RWPE1 (cell line): Measurements from ENCODE around the gene TRAF7.

ENCODE experiments used
- CTCF ChIA-PET: fragments of 350-600 bp; sonication (Branson Sonifier 250); formaldehyde crosslinking; extraction: SDS; loops from one replicate; lab custom pipeline; 2021; lab: Yijun Ruan, JAX
- POLR2A ChIA-PET: fragments of 400-600 bp; formaldehyde crosslinking; extraction: SDS; loops from one replicate; lab custom pipeline; 2020; ENCODE audit warnings: antibody characterized with exemption; ENCODE audit not compliant: low non-redundant PET; lab: Yijun Ruan, JAX
- DNase-seq: peaks from one replicate; pipeline ENCODE4 v3.0.0; 2012; ENCODE audit warnings: low spot score
- H3K27ac ChIP-seq: fragments of 450-650 bp; 2 replicates; pipeline ENCODE4 v1.5.1; 2017
- TF ChIP-seq, protein P1 (sequence below): fragments of 450-650 bp; conservative IDR thresholded peaks from 2 replicates; pipeline ENCODE4 v1.5.1; 2017; ENCODE audit warnings: low read depth, mild to moderate bottlenecking

The TRAF7 gene

GRCh38 chr16:2143878-2144485 lies 11.6 kb upstream of the TRAF7 start:
- ChIA-PET CTCF (interaction anchor here (0.8 kb wide), 1 partner anchor 23 kb away, joined by 4 read pairs; no protein-coding TSS in a partner anchor), POLR2A (interaction anchor here (0.5 kb wide), 1 partner anchor 245 kb away, joined by 3 read pairs; no protein-coding TSS in a partner anchor)
- TF ChIP-seq, protein P1, sequence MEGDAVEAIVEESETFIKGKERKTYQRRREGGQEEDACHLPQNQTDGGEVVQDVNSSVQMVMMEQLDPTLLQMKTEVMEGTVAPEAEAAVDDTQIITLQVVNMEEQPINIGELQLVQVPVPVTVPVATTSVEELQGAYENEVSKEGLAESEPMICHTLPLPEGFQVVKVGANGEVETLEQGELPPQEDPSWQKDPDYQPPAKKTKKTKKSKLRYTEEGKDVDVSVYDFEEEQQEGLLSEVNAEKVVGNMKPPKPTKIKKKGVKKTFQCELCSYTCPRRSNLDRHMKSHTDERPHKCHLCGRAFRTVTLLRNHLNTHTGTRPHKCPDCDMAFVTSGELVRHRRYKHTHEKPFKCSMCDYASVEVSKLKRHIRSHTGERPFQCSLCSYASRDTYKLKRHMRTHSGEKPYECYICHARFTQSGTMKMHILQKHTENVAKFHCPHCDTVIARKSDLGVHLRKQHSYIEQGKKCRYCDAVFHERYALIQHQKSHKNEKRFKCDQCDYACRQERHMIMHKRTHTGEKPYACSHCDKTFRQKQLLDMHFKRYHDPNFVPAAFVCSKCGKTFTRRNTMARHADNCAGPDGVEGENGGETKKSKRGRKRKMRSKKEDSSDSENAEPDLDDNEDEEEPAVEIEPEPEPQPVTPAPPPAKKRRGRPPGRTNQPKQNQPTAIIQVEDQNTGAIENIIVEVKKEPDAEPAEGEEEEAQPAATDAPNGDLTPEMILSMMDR = no peak
- H3K27ac ChIP-seq = peak overlapping the region; percentile 8
- DNase-seq = no peak

- CTCF ChIA-PET = interaction anchor here (0.6 to 1.4 kb wide), 2 partner anchors 116 to 123 kb away, joined by 3 to 6 read pairs; no protein-coding TSS in a partner anchor
- POLR2A ChIA-PET = no interaction called here
- DNase-seq = no peak
- peak overlapping the region; percentile 100 for H3K27ac ChIP-seq
- TF ChIP-seq, protein P1 = no peak
Measured at GRCh38 chr16:2145843-2146242, 9.7 kb upstream of the TRAF7 start.

DNA sequence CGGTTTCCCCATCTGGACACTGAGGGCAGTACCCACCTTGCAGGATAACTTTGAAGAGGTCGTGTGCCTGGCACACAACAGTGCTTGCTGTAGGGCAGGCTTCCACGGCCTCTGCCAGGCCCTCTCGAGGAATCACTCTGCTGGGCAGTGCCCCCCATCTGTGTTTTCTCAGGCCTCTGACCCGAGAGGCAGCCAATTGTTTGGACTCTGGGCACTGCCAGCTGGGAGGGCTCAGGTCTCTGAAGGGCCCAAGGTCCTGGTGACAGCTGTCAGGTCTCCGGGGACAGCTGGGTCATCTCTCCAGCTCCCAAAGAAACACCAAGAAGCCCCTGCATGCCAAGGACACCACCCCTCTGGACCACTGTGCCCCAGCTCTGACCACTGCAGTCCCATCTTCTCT lies 8.2 kb upstream of the TRAF7 start:
- H3K27ac ChIP-seq = peak overlapping the region; percentile 100
- TF ChIP-seq, protein P1 = no peak
- CTCF ChIA-PET = interaction anchor here (1.4 kb wide), 1 partner anchor 125 kb away, joined by 6 read pairs; no protein-coding TSS in a partner anchor
- POLR2A ChIA-PET = no interaction called here
- DNase-seq = no peak

DNA sequence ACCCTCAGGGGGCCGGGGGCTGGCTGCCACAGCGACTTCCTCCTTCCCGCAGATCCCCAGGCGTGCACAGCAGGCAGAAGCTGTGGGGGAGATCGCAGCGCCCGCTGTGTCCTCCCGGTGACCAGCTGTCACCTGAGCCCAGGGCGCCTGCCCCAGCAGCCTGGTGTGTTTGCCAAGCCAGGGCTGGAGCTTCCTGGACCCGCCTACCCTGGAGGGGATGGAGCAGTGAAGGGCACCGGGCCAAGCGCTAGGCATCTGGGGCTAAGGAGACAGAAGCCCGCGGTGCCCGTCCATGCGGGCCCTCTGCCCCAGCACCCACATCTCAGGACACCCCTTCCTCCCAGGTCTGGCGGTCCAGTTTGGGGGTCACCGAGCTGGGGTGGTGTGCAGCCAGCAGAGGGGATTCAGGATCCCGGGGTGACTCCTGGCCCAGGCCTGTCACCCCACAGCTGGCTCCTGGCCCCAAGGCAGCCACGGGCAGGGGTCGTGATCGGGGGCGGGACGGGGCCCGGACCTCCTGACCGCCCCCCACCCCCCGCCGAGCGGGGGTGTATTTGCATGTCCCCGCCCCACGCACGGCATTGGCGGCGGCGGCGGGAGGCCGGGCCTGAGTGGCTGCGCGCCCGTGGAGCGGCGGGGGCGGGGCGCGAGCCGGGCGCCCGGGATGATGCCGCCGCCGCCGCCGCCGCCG lies 7.5 kb upstream of the TRAF7 start, which contains the start of gene RAB26:
TSS of gene RAB26 (plus strand) at position 645 of the 691 bp plus-strand sequence. CDS start 159 bp downstream, outside the sequence.
- H3K27ac ChIP-seq = peak within 1 kb of the TSS; percentile 100

GRCh38 chr16:2148714-2149629 lies 6.6 kb upstream of the TRAF7 start:
- CTCF ChIA-PET = interaction anchor here (0.6 to 1.9 kb wide), 3 partner anchors 8 to 126 kb away, joined by 3 to 8 read pairs (median 5); no protein-coding TSS in a partner anchor
- H3K27ac ChIP-seq = peak overlapping the region; percentile 100
- DNase-seq = no peak
- TF ChIP-seq, protein P1 = no peak
- POLR2A ChIA-PET = no interaction called here

More for the DNA sequence above, 7.5 kb upstream of the TRAF7 start, which contains the start of gene RAB26:
- ChIA-PET POLR2A (no interaction called here), CTCF (no interaction called here)
- peak; percentile 75 for DNase-seq
- TF ChIP-seq, protein P1 = no peak
